ENCODE measurements around the gene VPS26C. TPM values are rescaled to one million over a fixed set of nuclear protein-coding genes. Genes with fewer than 3 reads are reported as not detected.

Gene VPS26C
- total and polyA plus RNA-seq, 2 of the 8 experiments (the other 6 are each of a cell fraction or from before 2014, with no cell fraction given): 43.5 to 71.6 TPM

- TF ChIP-seq, protein P1, sequence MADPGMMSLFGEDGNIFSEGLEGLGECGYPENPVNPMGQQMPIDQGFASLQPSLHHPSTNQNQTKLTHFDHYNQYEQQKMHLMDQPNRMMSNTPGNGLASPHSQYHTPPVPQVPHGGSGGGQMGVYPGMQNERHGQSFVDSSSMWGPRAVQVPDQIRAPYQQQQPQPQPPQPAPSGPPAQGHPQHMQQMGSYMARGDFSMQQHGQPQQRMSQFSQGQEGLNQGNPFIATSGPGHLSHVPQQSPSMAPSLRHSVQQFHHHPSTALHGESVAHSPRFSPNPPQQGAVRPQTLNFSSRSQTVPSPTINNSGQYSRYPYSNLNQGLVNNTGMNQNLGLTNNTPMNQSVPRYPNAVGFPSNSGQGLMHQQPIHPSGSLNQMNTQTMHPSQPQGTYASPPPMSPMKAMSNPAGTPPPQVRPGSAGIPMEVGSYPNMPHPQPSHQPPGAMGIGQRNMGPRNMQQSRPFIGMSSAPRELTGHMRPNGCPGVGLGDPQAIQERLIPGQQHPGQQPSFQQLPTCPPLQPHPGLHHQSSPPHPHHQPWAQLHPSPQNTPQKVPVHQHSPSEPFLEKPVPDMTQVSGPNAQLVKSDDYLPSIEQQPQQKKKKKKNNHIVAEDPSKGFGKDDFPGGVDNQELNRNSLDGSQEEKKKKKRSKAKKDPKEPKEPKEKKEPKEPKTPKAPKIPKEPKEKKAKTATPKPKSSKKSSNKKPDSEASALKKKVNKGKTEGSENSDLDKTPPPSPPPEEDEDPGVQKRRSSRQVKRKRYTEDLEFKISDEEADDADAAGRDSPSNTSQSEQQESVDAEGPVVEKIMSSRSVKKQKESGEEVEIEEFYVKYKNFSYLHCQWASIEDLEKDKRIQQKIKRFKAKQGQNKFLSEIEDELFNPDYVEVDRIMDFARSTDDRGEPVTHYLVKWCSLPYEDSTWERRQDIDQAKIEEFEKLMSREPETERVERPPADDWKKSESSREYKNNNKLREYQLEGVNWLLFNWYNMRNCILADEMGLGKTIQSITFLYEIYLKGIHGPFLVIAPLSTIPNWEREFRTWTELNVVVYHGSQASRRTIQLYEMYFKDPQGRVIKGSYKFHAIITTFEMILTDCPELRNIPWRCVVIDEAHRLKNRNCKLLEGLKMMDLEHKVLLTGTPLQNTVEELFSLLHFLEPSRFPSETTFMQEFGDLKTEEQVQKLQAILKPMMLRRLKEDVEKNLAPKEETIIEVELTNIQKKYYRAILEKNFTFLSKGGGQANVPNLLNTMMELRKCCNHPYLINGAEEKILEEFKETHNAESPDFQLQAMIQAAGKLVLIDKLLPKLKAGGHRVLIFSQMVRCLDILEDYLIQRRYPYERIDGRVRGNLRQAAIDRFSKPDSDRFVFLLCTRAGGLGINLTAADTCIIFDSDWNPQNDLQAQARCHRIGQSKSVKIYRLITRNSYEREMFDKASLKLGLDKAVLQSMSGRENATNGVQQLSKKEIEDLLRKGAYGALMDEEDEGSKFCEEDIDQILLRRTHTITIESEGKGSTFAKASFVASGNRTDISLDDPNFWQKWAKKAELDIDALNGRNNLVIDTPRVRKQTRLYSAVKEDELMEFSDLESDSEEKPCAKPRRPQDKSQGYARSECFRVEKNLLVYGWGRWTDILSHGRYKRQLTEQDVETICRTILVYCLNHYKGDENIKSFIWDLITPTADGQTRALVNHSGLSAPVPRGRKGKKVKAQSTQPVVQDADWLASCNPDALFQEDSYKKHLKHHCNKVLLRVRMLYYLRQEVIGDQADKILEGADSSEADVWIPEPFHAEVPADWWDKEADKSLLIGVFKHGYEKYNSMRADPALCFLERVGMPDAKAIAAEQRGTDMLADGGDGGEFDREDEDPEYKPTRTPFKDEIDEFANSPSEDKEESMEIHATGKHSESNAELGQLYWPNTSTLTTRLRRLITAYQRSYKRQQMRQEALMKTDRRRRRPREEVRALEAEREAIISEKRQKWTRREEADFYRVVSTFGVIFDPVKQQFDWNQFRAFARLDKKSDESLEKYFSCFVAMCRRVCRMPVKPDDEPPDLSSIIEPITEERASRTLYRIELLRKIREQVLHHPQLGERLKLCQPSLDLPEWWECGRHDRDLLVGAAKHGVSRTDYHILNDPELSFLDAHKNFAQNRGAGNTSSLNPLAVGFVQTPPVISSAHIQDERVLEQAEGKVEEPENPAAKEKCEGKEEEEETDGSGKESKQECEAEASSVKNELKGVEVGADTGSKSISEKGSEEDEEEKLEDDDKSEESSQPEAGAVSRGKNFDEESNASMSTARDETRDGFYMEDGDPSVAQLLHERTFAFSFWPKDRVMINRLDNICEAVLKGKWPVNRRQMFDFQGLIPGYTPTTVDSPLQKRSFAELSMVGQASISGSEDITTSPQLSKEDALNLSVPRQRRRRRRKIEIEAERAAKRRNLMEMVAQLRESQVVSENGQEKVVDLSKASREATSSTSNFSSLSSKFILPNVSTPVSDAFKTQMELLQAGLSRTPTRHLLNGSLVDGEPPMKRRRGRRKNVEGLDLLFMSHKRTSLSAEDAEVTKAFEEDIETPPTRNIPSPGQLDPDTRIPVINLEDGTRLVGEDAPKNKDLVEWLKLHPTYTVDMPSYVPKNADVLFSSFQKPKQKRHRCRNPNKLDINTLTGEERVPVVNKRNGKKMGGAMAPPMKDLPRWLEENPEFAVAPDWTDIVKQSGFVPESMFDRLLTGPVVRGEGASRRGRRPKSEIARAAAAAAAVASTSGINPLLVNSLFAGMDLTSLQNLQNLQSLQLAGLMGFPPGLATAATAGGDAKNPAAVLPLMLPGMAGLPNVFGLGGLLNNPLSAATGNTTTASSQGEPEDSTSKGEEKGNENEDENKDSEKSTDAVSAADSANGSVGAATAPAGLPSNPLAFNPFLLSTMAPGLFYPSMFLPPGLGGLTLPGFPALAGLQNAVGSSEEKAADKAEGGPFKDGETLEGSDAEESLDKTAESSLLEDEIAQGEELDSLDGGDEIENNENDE (IDR thresholded peaks at IDR 0.05; ENCODE audit: insufficient replicate concordance, low read length): no peak
- TF ChIP-seq GABPA (IDR thresholded peaks at IDR 0.05; ENCODE audit: borderline replicate concordance, insufficient read depth, low read length): no peak
Measured at GRCh38 chr21:37257967-37258877, 8.9 kb downstream of the VPS26C start (continued).
